HepG2 (cell line): ENCODE measurements around the gene SPIB. TPM values are rescaled to one million over a fixed set of nuclear protein-coding genes. Genes with fewer than 3 reads are reported as not detected.

Source experiments
- ATAC-seq: fragments of 200-7000 bp; cut with Tn5 transposase; 3 replicates; pipeline ENCODE4 v1.9.1; 2020; ENCODE audit warnings: mild to moderate bottlenecking, moderate library complexity
- BruUV-seq: library from RNA; stranded (reverse); fragments of 400-500 nt; replicated peaks from 2 replicates; lab custom pipeline; 2021; lab: Mats Ljungman, UMichigan
- CTCF ChIA-PET: fragments of 300-600 bp; formaldehyde crosslinking; extraction: SDS; loops from one replicate; lab custom pipeline; 2021; ENCODE audit warnings: low total read pairs, inconsistent platforms, low intra/inter-chr PET ratio; lab: Yijun Ruan, JAX
- POLR2A ChIA-PET: fragments of 350-600 bp; sonication (Branson Sonifier 250); formaldehyde crosslinking; loops from one replicate; lab custom pipeline; 2020; ENCODE audit warnings: antibody characterized with exemption, inconsistent platforms; lab: Yijun Ruan, JAX
- DNase-seq: peaks from one replicate; pipeline ENCODE4 v3.0.0-alpha.2; 2015; ENCODE audit warnings: low spot score
- FAIRE-seq: peaks from 3 replicates; lab custom pipeline; 2011; peaks lifted over from hg19 to GRCh38; lab: Jason Lieb, UNC
- H2AFZ ChIP-seq: one replicate; pipeline ENCODE4 v1.6.1; 2011; ENCODE audit warnings: low read length, inconsistent platforms
- H3K27ac ChIP-seq: fragments of 300-600 bp; 3 replicates; pipeline ENCODE4 v1.8.0; 2011; ENCODE audit warnings: mixed run types, mild to moderate bottlenecking, mixed read lengths, low read length, inconsistent platforms; ENCODE audit not compliant: insufficient read depth; ENCODE audit errors: extremely low read length
- H3K27me3 ChIP-seq, 2 experiments: fragments of 200-600 bp in 1 of 2; 2 replicates in 1 of 2; 3 replicates in 1 of 2; pipeline versions ENCODE4 v1.6.0 to v1.8.0; 2011; ENCODE audit warnings: low read length in 2 of 2, mild to moderate bottlenecking in 2 of 2, moderate library complexity in 2 of 2, inconsistent platforms in 1 of 2; ENCODE audit not compliant: insufficient read depth in 2 of 2, control insufficient read depth in 1 of 2
- H3K36me3 ChIP-seq, 2 experiments: fragments of 200-600 bp in 1 of 2; replicated peaks in 1 of 2; 2 replicates in 1 of 2; 3 replicates in 1 of 2; pipeline versions ENCODE4 v1.5.1 to v1.8.0; 2011; ENCODE audit warnings: low read length in 2 of 2, inconsistent platforms in 1 of 2; ENCODE audit not compliant: insufficient read depth in 2 of 2, control insufficient read depth in 1 of 2
- H3K4me1 ChIP-seq: 2 replicates; pipeline ENCODE4 v1.5.1; 2012; ENCODE audit warnings: low read length, inconsistent platforms; ENCODE audit not compliant: insufficient read depth
- H3K4me2 ChIP-seq: 2 replicates; pipeline ENCODE4 v1.6.0; 2011; ENCODE audit warnings: low read depth, low read length, inconsistent platforms
- H3K4me3 ChIP-seq, 3 experiments: fragments of 200-600 bp in 1 of 3; sonication (generic), shearing (Covaris generic) in 1 of 3; replicated peaks in 1 of 3; 2 replicates each; pipeline ENCODE4 v1.5.1; 2011 to 2016; ENCODE audit warnings: low read length in 3 of 3, inconsistent platforms in 2 of 3, low read depth in 2 of 3, mild to moderate bottlenecking in 2 of 3, control low read depth in 1 of 3, mixed read lengths in 1 of 3; ENCODE audit not compliant: insufficient read depth in 1 of 3
- H3K79me2 ChIP-seq: one replicate; pipeline ENCODE4 v1.6.1; 2011; ENCODE audit warnings: low read length, inconsistent platforms; ENCODE audit not compliant: insufficient read depth
- H3K9ac ChIP-seq: 2 replicates; pipeline ENCODE4 v1.6.0; 2011; ENCODE audit warnings: mild to moderate bottlenecking, low read depth, low read length, inconsistent platforms; ENCODE audit not compliant: insufficient read depth
- H3K9me3 ChIP-seq: 2 replicates; pipeline ENCODE4 v1.5.1; 2012; ENCODE audit warnings: mild to moderate bottlenecking, low read length
- H4K20me1 ChIP-seq: 2 replicates; pipeline ENCODE4 v1.6.0; 2011; ENCODE audit warnings: inconsistent platforms, mild to moderate bottlenecking, low read length, moderate library complexity; ENCODE audit not compliant: insufficient read depth
- ARID4A ChIP-seq: sonication (generic); formaldehyde crosslinking; IDR thresholded peaks from 2 replicates; pipeline ENCODE4 v1.5.0; 2020; ENCODE audit warnings: mild to moderate bottlenecking, missing genetic modification reagents, borderline replicate concordance
- ATF1 ChIP-seq: IDR thresholded peaks from 2 replicates; pipeline ENCODE4 v1.6.1; 2016; ENCODE audit warnings: mild to moderate bottlenecking, control low read depth
- DRAP1 ChIP-seq: IDR thresholded peaks from 2 replicates; pipeline ENCODE4 v1.6.1; 2016; ENCODE audit warnings: missing genetic modification reagents, missing compliant biosample characterization
- FOXO4 ChIP-seq: sonication (generic); formaldehyde crosslinking; conservative IDR thresholded peaks from 2 replicates; pipeline ENCODE4 v1.8.1; 2023; ENCODE audit warnings: missing genetic modification reagents
- HNRNPL ChIP-seq: fragments of 200-400 bp; formaldehyde crosslinking; IDR thresholded peaks from 2 replicates; pipeline ENCODE4 v1.6.1; 2017; ENCODE audit warnings: mild to moderate bottlenecking, low read depth, low read length
- KLF6 ChIP-seq: IDR thresholded peaks from 2 replicates; pipeline ENCODE4 v1.8.0; 2016; ENCODE audit warnings: missing biosample characterization, missing genetic modification reagents
- NFIB ChIP-seq: sonication (generic); formaldehyde crosslinking; IDR thresholded peaks from 2 replicates; pipeline ENCODE4 v1.9.0; 2021; ENCODE audit warnings: missing genetic modification reagents, mild to moderate bottlenecking, borderline replicate concordance
- PHF20 ChIP-seq: sonication (generic); formaldehyde crosslinking; IDR thresholded peaks from 2 replicates; pipeline ENCODE4 v1.5.0; 2020; ENCODE audit warnings: mild to moderate bottlenecking, missing genetic modification reagents
- TAF15 ChIP-seq: fragments of 200-400 bp; formaldehyde crosslinking; IDR thresholded peaks from one replicate; pipeline ENCODE4 v1.6.1; 2018; ENCODE audit warnings: mild to moderate bottlenecking, low read depth, low read length; ENCODE audit not compliant: poor library complexity, severe bottlenecking
- TERF1 ChIP-seq: sonication (generic); formaldehyde crosslinking; IDR thresholded peaks from 2 replicates; pipeline ENCODE4 v1.8.0; 2022; ENCODE audit warnings: mild to moderate bottlenecking, missing genetic modification reagents, moderate library complexity
- XRCC5 ChIP-seq: fragments of 200-400 bp; formaldehyde crosslinking; optimal IDR thresholded peaks from 2 replicates; pipeline ENCODE3; 2017; ENCODE audit warnings: mild to moderate bottlenecking, low read length
- ZGPAT ChIP-seq: IDR thresholded peaks from 2 replicates; pipeline ENCODE4 v1.6.1; 2016; ENCODE audit warnings: mild to moderate bottlenecking
- ZNF367 ChIP-seq: sonication (generic); formaldehyde crosslinking; IDR thresholded peaks from 2 replicates; pipeline ENCODE4 v1.4.0; 2020; ENCODE audit warnings: missing genetic modification reagents, borderline replicate concordance
- ZNF720 ChIP-seq: sonication (generic); formaldehyde crosslinking; IDR thresholded peaks from 2 replicates; pipeline ENCODE4 v1.4.0; 2020; ENCODE audit warnings: missing genetic modification reagents
- ZNF839 ChIP-seq: sonication (generic); formaldehyde crosslinking; IDR thresholded peaks from 2 replicates; pipeline ENCODE4 v1.4.0; 2020; ENCODE audit warnings: missing genetic modification reagents, mild to moderate bottlenecking, borderline replicate concordance
- WGBS: methylation state at CpG from one replicate; pipeline ENCODE4 v1.1.6; 2017; ENCODE audit warnings: low lambda C conversion rate; 5-methylcytosine and 5-hydroxymethylcytosine counted together
- in situ Hi-C: cut with HindIII; loops from 2 replicates; pipeline ENCODE4 v1.10.0; 2017; ENCODE audit warnings: low pct_unique_long_range_greater_than_20kb; ENCODE audit not compliant: extremely low pct_ligation_motif_present
- intact Hi-C: fragments of 100-400 bp; cut with micrococcal nuclease; formaldehyde crosslinking; loops from one replicate; pipeline ENCODE4 v1.10.0; 2022; ENCODE audit not compliant: unreplicated experiment
- polyA plus RNA-seq, 8 experiments: library from polyadenylated mRNA; depleted of rRNA in 3 of 8; stranded (reverse) in 7 of 8; unstranded in 1 of 8; fragments of >200 nt; fragmentation: Illumina TruSeq in 4 of 8; extraction: Trizol in 4 of 8; gene quantifications; 2 replicates each; pipeline versions ENCODE4 v1.2.1 to v1.2.3, GENCODE V29; 2011 to 2016; ENCODE audit warnings: low read depth in 4 of 8, missing spikeins in 1 of 8, mixed read lengths in 1 of 8; ENCODE audit not compliant: insufficient read depth in 1 of 8
- total RNA-seq, 5 experiments: library from RNA; depleted of rRNA; stranded (reverse); fragments of >200 nt; fragmentation: Illumina TruSeq; extraction: Trizol; gene quantifications; 2 replicates each; pipeline ENCODE4 v1.2.3, GENCODE V29; 2016; ENCODE audit warnings: low read depth in 1 of 5

Gene SPIB
- total and polyA plus RNA-seq, 2 of the 13 experiments (the other 11 are each of a cell fraction or from before 2014, with no cell fraction given): 0.04 TPM; not detected in 1

- Histone ChIP-seq H4K20me1 (no peaks in the 10 kb centered on the region), H3K27me3 (no peaks in the 10 kb centered on the region; a peak in 1 of 5 replicates), H3K9me3 (no peaks in the 10 kb centered on the region), H3K4me3 (no peak overlapping the region), H3K9ac (no peak overlapping the region), H3K79me2 (no peaks in the 10 kb centered on the region), H3K4me2 (no peak overlapping the region), H3K27ac (no peak overlapping the region), H3K36me3 (no peaks in the 10 kb centered on the region), H3K4me1 (peaks cover 19% of the 10 kb centered on the region), H2AFZ (no peak overlapping the region)
- intact Hi-C loops (no loop called here), in situ Hi-C loops (no loop called here)
- CTCF ChIA-PET: no interaction called here
- ATAC-seq (no peak), DNase-seq (no peak), FAIRE-seq (no peak)
- POLR2A ChIA-PET: no interaction called here
- 42% methylated on average over 3 of the region's 3 CpGs for WGBS
- no TSS peak for BruUV-seq
- no peak for TF ChIP-seq ARID4A (CRISPR knock-in tag)
- no peak for TF ChIP-seq FOXO4 (CRISPR knock-in tag)
- TF ChIP-seq KLF6: no peak
- no peak for TF ChIP-seq XRCC5
- TF ChIP-seq PHF20 (CRISPR knock-in tag): no peak
- TF ChIP-seq DRAP1 (CRISPR knock-in tag): no peak
- TF ChIP-seq TERF1 (CRISPR knock-in tag): no peak
- no peak for TF ChIP-seq ZNF839 (CRISPR knock-in tag)
- no peak for TF ChIP-seq HNRNPL
- no peak for TF ChIP-seq ATF1
- no peak for TF ChIP-seq ZNF367 (CRISPR knock-in tag)
- TF ChIP-seq ZNF720: no peak
- no peak for TF ChIP-seq NFIB (CRISPR knock-in tag)
- no peak for TF ChIP-seq ZGPAT (CRISPR knock-in tag)
- no peak for TF ChIP-seq TAF15
Observed at GRCh38 chr19:50420127-50420526, 1.4 kb downstream of the SPIB start.
